ENCODE results near the gene C2CD3. TPM values are rescaled to one million over a fixed set of nuclear protein-coding genes. Genes with fewer than 3 reads are reported as not detected.

The C2CD3 gene
- total RNA-seq, 6 donors from 2014 or later: 21.4 to 55.5 (median 26.6) TPM

- no peak for DNase-seq
- H3K4me3 ChIP-seq: no peak overlapping the region
- no peak overlapping the region for H3K27ac ChIP-seq
- no peak for TF ChIP-seq CTCF (IDR thresholded peaks at IDR 0.05)
- peaks cover 0 to 27% (median 10%) of the 10 kb centered on the region in 4 donors for H3K36me3 ChIP-seq
- 93 to 97% methylated on average over 4 of the region's 4 CpGs for WGBS, 2 donors
- no peaks in the 10 kb centered on the region for H3K9me3 ChIP-seq
- ATAC-seq (ENCODE audit: low FRiP score in 2 of 2): no peak
- no peaks in the 10 kb centered on the region for H3K27me3 ChIP-seq
- H3K4me1 ChIP-seq: no peaks in the 10 kb centered on the region
Measured at GRCh38 chr11:74002832-74003231, 168.0 kb downstream of the C2CD3 start.

- DNase-seq (peak in 1 of 2 donors; percentile 15), ATAC-seq (ENCODE audit: low FRiP score in 2 of 2) (no peak)
- H3K4me1 ChIP-seq: no peaks in the 10 kb centered on the region
- H3K9me3 ChIP-seq: no peaks in the 10 kb centered on the region
- H3K36me3 ChIP-seq: peaks cover 0 to 27% (median 10%) of the 10 kb centered on the region in 4 donors
- H3K4me3 ChIP-seq: no peak overlapping the region
- H3K27ac ChIP-seq: no peak overlapping the region
- 83 to 89% methylated on average over 7 of the region's 7 CpGs for WGBS, 2 donors
- H3K27me3 ChIP-seq: no peaks in the 10 kb centered on the region
- TF ChIP-seq POLR2AphosphoS5 (IDR thresholded peaks at IDR 0.05): no peak
- no peak for TF ChIP-seq CTCF (IDR thresholded peaks at IDR 0.05)
- no peak for TF ChIP-seq POLR2A (IDR thresholded peaks at IDR 0.05)
- TF ChIP-seq EP300 (IDR thresholded peaks at IDR 0.05): no peak
Measured at GRCh38 chr11:74001822-74002286, 168.9 kb downstream of the C2CD3 start.

- H3K4me1 ChIP-seq: no peaks in the 10 kb centered on the region
Measured at GRCh38 chr11:74000307-74001133, 170.3 kb downstream of the C2CD3 start.

GRCh38 chr11:73999581-74000306 lies 171.1 kb downstream of the C2CD3 start:
- Histone ChIP-seq H3K27ac (no peak overlapping the region), H3K9me3 (no peaks in the 10 kb centered on the region), H3K4me3 (no peak overlapping the region), H3K27me3 (no peaks in the 10 kb centered on the region), H3K4me1 (peaks cover 0 to 5% (median 0%) of the 10 kb centered on the region in 4 donors), H3K36me3 (peaks cover 0 to 27% (median 10%) of the 10 kb centered on the region in 4 donors)
- no peak for TF ChIP-seq POLR2A (IDR thresholded peaks at IDR 0.05)
- TF ChIP-seq CTCF (IDR thresholded peaks at IDR 0.05): no peak
- no peak for TF ChIP-seq EP300 (IDR thresholded peaks at IDR 0.05)
- no peak for TF ChIP-seq POLR2AphosphoS5 (IDR thresholded peaks at IDR 0.05)
- WGBS, 2 donors: 81 to 84% methylated on average over 8 of the region's 8 CpGs
- ATAC-seq (ENCODE audit: low FRiP score in 2 of 2): no peak
- DNase-seq: peak in 1 of 2 donors; percentile 10

More at GRCh38 chr11:74000307-74001133, 170.3 kb downstream of the C2CD3 start:
- Histone ChIP-seq H3K27ac (no peak overlapping the region), H3K9me3 (no peaks in the 10 kb centered on the region), H3K36me3 (peaks cover 0 to 27% (median 10%) of the 10 kb centered on the region in 4 donors), H3K4me3 (no peak overlapping the region), H3K27me3 (no peaks in the 10 kb centered on the region)
- no peak for ATAC-seq (ENCODE audit: low FRiP score in 2 of 2)
- DNase-seq: no peak
- TF ChIP-seq POLR2AphosphoS5 (IDR thresholded peaks at IDR 0.05): no peak
- TF ChIP-seq EP300 (IDR thresholded peaks at IDR 0.05): no peak
- TF ChIP-seq CTCF (IDR thresholded peaks at IDR 0.05): no peak
- TF ChIP-seq POLR2A (IDR thresholded peaks at IDR 0.05): no peak
- WGBS, 2 donors: 87% methylated on average over 12 to 14 of the region's 14 CpGs

Data from upper lobe of left lung (tissue), 6 donors.